Esophagus muscularis mucosa (tissue), 4 donors: ENCODE data around the gene HOXB8.

ENCODE experiments used
- EP300 ChIP-seq: sonication (generic); formaldehyde crosslinking; IDR thresholded peaks from one replicate; pipeline ENCODE4 v1.6.1; 2017; ENCODE audit warnings: antibody characterized with exemption
- POLR2A ChIP-seq: fragments of 450-650 bp; IDR thresholded peaks from one replicate; pipeline ENCODE4 v1.6.1; 2017; ENCODE audit warnings: antibody characterized with exemption, moderate library complexity, mild to moderate bottlenecking, low read depth
- POLR2AphosphoS5 ChIP-seq, 2 donors: sonication (generic); formaldehyde crosslinking; IDR thresholded peaks; one replicate each; pipeline ENCODE4 v1.6.1; 2017; ENCODE audit warnings: antibody characterized with exemption in 2 of 2
- TF ChIP-seq, protein P1 (sequence below), 3 experiments: fragments of 200-600 bp in 2 of 3; fragments of 450-650 bp in 1 of 3; sonication (generic) in 2 of 3; IDR thresholded peaks; one replicate each; pipeline ENCODE4 v1.5.1; 2017 to 2019; ENCODE audit warnings: antibody characterized with exemption in 3 of 3, mild to moderate bottlenecking in 2 of 3, moderate library complexity in 1 of 3

DNA sequence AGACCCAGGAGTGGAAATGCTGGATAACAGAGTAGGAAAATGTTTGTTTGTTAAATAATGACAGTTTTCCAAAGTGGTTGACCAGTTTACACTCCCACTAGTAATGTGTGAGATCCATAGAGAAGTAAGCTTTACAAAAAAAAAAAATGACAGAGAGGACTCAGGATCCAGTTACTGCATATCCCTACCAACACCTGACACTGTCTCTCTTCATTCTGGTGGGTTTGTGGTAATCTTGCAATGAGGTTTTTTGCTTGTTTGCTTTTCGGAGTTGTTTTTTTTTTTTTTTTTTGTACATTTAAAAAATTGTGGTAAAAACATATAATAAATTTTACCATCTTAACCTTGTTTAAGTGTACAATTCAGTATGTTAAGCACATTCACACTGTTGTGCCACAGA, 34.6 kb upstream of the HOXB8 start:
- no peak for TF ChIP-seq POLR2A
- TF ChIP-seq, protein P1, sequence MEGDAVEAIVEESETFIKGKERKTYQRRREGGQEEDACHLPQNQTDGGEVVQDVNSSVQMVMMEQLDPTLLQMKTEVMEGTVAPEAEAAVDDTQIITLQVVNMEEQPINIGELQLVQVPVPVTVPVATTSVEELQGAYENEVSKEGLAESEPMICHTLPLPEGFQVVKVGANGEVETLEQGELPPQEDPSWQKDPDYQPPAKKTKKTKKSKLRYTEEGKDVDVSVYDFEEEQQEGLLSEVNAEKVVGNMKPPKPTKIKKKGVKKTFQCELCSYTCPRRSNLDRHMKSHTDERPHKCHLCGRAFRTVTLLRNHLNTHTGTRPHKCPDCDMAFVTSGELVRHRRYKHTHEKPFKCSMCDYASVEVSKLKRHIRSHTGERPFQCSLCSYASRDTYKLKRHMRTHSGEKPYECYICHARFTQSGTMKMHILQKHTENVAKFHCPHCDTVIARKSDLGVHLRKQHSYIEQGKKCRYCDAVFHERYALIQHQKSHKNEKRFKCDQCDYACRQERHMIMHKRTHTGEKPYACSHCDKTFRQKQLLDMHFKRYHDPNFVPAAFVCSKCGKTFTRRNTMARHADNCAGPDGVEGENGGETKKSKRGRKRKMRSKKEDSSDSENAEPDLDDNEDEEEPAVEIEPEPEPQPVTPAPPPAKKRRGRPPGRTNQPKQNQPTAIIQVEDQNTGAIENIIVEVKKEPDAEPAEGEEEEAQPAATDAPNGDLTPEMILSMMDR (IDR thresholded peaks at IDR 0.05): no peak
- TF ChIP-seq EP300: no peak
- TF ChIP-seq POLR2AphosphoS5 (IDR thresholded peaks at IDR 0.05): no peak
